Stimulated activated CD4-positive, alpha-beta T cell treated with anti-CD3 and anti-CD28 coated beads, Interleukin-2, amount 100 ng/mL, for 48 hours (primary cell): ENCODE data around the gene BMP8A.

Experiments used
- DNase-seq, 2 donors: peaks; one replicate each; pipeline ENCODE4 v3.0.0-alpha.2; 2020

Gene BMP8A

DNA sequence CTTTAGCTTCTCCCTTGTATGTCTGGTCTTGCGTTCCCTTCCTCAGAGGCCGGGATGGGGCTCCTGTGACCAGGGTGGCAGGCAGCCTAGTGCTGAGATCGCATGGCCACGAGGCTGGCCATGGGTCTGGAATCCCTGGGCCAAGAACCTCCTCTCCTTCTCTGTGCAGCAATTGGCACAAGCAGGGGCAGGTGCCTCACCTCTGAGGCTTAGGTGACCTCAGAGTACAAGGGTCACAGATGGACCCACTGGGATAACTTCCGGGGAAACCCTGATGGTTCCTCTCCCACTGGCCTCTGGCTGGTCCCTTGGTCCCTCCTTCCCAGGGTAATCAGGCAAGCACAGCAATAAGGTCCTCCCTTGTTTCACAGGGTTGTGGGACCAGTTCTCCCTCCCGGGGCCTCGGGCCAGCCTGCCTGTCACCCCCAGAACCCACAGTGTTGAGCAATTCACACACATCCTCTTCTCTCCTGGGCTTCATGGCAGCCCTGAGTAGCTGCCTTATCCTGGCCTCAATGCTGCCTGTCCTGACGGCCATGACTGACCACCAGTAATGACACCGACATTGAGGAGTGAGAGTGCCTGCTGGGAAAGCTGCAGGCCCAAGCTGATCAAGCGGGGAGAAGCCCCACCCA, 38.6 kb downstream of the BMP8A start:
- DNase-seq = no peak

DNA sequence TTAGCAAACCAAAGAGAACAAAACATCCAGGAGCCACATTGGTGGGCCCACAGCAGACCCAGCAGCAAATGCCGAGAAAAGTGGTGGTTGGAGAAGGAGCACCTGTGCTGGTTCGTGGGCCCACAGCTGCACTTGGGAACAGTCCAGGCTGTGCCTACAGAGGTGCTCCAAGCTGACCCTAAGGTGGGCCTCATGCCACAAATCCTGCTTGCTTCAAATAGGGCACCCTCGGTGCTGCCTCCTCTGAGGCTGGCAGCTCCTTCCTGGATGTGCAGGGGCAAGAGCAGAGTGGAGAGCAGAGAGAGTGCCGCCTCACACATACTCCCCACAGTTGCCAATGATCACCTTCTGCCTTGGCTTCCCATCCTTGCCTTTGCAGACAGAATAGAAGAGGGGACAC, 40.1 kb downstream of the BMP8A start:
- DNase-seq = no peak

DNA sequence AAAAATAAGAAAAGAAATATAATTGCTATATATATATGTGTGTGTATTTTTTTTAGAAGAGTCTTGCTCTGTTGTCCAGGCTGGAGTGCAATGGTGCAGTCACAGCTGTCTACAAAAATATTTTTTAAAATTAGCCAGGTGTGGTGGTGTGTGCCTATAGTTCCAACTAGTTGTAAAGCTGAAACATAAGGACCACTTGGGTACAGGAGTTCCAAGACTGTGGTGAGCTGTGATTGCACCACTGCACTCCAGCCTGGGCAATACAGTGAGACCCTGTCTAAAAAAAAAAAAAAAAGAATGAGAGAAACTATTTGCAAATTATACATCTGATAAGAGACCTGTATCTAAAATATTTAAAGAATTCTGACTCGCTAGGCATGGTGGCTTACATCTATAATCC, 42.0 kb downstream of the BMP8A start:
- no peak for DNase-seq

DNA sequence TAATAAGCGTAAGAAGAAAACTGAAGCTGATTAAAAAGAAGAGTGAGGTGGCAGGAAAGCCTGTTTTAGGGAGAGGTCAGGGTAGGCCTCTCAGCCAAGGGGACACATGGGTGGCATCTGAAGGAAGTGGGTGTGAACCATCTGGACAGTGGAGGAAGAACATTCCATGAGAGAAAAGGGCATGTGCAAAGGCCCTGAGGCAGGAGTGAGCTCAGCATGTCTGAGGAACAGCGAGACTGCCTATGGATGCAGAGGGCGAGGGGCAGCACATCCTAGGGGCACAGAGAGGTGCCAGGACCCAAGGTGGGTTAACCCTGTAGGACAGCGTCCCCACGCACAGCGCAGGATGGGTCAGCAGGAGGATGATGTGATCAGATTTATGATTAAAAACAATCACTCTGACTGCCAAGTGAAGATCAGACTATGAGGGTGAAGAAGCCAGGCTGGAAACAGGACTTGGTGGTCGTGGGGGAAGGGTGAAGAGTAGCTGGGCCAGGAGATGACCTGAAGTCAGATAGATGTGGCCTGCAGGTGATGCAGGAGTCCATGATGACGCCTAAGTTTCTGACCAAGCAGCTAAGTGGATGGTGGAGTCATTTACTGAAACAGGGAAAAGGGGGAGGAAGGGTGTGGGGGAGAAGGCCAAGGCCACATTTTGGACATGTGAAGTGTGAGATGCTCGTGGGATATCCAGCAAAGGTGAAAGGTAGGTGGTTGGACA, 47.3 kb downstream of the BMP8A start:
- no peak for DNase-seq

DNA sequence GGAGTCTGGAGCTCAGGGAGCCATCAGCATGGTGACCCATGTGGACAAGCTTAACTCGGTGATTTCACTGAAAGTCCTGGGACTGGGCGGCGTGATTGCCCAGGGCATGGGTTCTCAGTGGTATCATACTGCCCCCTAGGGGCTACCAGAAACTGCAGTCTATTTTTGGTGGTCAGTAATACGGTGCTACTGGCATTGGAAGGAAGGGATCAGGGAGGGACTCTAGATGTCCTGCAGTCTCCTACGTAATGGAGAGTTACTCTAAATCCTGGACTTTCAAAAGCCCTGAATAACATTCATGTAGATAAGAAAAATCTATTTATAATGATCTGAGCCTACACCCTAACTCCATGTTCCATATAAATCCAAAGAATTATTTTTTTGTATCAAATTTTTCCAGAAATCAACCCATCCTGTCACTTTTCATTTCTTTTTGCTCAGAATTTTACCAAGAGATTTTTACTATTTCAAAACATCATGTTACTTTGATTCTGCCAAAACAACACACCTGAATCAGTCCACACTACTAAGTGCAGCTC, 47.9 kb downstream of the BMP8A start:
- peak; percentile 26 to 29 for DNase-seq

DNA sequence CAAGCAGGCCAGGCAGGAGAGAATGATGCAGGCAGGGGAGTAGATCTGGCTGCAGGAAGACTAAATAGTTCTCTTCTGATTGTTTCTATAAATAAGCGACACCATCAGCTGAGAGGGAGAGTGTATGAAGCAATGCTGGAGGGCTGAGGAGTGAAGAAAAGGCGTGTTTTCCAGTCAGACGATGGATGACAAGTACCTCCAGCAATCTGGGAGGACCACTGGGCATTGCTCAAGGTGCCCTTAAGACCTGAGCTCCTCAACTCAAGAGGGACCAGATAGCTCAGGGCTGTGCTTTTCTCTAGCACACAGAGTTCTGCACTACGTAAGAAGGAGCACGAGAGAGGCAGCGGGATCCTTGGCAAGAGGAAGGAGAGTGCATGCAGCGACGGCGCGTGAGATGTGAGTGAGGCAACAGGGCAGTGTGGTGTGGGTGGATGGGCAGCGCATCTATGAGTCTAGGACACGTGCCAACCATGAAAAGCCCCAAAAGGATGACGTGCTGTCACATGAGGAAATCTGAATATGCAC, 49.1 kb downstream of the BMP8A start:
- no peak for DNase-seq

DNA sequence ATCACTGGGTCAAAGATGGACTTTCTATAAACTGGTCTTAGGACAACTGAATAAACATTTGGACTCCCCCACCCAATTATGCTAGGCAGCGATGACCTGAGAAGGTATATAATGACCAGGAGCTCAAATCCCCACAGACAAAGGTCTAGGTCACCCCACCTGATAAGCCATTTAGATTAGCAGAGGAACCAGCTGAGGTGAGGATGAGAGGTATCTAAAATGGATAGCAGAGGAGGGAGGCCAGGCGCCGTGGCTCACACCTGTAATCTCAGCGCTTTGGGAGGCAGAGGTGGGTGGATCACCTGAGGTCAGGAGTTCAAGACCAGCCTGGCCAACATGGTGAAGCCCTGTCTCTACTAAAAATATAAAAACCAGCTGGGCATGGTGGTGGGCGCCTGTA, 51.5 kb downstream of the BMP8A start:
- no peak for DNase-seq

DNA sequence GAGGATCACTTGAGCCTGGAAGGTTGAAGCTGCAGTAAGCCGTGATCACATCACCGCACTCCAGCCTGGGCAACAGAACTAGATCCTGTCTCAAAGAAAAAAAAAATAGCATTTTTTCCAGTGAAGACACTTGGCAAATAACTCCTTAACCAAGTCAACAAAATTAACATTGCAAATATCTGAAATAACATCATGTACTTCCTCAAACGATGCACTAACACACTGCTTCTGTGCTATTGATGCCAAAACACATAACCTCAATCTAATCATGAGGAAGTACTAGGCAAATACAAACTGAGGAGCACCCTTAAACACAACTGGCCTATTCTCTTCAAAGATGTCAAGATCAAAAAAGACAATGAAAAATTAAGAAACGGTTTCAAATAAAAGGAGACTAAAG, 52.9 kb downstream of the BMP8A start:
- DNase-seq = no peak

DNA sequence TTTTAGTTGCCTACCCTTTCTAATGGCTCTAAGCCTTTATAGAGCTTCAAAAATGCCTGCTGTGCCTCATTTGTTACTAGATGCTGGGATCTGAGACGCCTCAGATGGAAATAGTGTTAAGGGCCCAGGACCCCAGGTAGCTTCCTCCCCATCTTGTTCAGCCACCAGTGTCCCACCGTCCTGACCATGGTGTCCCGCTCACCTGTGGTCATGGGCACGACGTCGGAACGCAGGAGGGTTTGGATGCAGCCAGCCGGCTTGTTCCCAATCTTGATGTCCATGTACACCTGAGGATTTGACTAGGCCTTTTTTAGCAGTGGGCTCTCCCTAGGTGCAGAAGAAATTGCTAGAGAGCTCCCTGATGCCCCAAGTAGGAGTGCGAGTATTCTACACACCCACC, 54.1 kb downstream of the BMP8A start:
- no peak for DNase-seq

DNA sequence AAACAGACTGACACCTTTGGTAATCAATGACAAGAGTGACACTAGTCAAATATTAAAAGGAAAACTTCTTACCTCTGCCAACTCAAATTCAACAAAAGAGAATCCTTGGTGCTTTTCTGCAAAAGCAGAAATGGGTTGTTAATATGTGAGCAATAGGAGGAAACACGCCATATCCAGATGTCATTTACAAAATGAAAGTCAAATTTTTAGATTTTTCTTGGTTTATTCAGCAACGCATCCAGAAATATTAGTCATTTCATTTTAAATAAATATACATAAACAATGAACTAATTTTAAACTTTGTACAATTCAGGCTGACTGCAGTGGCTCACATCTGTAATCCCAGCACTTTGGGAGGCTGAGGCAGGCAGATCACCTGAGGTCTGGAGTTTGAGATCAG, 62.8 kb downstream of the BMP8A start:
- no peak for DNase-seq

DNA sequence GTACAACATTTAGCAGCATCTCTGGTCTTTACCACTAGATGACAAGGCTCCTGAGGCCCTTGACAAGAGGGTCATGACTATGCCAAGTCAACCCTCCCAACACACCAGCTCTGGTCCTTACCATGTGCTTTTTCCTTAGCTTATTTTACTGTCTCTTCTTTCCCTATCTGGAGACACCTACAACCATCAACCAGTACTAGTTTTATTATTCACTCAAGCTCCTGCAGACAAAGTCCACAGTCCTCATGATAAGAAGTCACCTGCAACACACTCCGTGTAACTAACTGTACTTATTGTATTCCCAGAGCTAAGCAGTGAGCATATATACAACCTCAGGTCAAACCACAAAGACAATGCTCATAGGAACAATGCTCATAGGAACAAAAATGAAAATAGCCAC, 69.8 kb downstream of the BMP8A start:
- DNase-seq = no peak

DNA sequence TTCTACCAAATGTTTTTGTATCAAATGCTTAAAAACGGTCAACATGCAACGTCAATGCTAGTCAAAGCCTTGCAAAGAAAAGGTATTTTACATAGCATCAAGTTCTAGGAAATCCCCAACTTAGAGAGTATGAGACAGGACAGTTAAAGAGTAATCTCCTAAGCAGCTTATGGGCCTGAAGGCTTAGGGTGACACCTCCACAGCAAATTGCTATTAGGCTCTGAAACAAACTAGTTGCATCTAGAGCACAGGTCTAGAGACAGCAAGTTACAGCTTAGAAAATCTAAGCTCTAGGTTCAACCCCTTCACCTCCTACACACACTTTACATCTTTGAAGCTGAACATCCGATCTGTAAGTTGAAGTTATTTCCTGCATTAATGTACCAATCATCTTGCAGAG, 71.5 kb downstream of the BMP8A start:
- no peak for DNase-seq

DNA sequence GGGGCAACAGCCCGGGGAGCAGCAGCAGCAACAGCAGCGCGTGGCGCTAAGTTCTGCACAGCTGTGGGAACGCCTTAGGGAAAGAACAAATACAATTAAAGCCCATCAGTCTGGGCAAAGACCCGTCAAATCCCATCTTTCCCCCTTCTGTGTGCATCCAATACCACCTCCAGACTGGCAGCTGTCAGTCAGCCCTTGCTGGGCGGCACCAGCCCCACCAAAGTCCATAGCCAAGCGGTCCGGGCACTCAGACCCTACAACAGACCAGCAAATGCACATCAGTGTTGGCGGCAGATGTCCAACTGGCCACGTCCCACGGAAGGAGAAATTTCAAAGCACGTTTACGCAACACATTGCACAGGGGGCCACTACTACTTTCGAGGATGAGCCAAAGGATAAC, 72.2 kb downstream of the BMP8A start:
- no peak for DNase-seq

DNA sequence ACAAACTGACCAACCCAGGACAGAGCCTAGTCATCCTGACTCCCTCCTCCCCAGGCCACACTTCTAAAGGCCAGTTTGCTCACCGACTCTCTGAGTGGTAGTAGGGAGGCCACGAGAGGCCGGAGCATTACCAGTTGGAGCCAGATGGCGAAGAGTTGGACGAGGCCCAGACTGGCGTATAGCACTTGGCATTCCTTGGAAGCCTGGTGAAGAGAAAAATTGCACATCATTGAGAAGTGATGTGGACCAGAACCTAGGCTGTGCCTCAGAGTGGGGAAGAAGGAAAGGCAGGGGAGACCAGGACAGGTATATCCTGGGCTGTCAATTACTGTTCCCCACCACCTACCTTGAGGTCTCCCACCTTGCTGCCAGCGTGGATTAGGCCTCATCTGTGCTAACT, 72.9 kb downstream of the BMP8A start:
- DNase-seq = no peak

DNA sequence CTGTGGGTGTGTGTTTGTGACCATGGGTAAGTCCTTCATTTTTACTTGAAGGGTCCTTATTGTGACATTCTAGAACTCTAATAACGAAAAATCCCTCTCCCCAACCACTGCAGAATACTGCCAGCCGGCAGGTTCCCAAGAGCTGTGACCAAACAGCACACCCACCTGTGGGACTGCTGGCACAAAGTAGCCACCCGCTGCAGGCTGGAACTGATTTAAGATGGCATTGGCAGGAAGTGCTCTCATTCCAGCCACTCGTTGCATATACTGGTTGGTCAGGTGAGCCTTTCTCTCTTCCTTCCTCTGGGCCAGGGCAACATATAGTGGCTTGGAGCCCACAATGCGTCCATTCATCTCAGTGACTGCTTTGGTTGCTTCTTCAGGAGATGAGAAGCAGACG, 73.5 kb downstream of the BMP8A start:
- DNase-seq = no peak

DNA sequence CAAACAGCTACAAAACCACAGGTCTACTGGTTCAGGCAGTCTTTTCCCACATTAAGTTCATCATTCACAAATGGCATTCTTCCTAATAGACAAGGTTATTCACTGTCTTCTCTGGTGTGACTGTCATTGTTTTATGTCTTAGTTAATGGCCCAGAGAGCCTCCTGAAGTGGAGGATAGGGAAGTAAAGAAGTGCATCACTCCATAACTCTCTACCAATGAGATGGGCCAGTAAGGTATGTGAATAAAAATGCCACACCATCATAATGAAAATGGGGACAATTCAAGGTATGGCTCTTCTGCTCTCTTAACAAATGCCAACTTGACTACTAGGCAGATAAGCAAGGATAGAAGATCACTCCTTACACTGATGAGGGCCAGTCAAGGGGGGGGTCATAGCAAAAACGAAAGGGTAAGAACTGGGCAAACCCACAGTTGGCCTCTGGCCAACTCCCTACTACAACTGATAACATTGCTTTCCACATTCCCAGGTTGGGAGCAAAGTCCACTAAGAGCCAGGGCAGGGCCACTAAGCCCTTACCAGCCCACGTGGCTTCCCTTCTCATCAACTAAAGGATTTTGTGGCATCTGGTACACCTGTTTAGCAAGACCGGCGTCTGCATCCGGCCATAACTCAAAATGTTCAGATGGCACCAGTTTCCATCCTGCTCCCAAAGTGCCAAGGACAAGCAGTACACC, 75.2 kb downstream of the BMP8A start:
- DNase-seq = no peak

DNA sequence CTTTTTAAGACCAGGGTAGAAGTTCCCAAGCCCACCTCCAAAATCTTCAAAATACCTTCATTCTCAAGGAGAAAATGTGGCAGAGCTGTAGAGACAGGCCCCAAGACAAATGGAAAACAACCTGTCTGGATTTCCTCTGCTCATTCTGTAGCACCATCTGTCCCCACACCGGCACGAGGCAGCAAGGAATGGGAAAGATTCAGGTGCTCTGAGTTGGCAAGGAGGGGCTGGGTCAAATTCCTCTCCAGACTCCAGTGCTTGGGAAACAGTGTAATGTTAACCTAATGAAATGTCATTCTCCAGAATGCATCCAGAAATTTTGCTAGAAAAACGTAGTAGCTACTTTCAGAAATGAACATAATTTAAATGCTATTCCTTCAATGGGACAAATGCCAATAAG, 75.9 kb downstream of the BMP8A start:
- no peak for DNase-seq

DNA sequence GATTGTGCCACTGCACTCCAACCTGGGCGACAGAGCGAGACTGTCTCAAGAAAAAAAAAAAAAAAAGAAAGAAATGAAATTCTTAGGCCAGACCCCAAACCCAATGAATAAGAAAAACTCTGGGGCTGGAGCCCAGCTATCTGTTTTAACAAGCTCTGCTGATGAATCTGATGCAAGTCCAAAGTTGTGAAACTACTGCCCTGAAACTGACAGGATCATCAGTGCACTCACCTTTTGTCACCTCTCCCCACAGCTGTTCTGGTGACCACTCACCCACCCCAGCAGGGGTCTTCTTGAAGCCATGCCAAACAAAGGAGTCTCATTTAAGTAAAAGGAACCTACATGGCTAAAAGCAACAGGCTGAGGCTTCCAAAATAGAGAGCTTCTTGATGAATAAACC, 76.8 kb downstream of the BMP8A start:
- no peak for DNase-seq

DNA sequence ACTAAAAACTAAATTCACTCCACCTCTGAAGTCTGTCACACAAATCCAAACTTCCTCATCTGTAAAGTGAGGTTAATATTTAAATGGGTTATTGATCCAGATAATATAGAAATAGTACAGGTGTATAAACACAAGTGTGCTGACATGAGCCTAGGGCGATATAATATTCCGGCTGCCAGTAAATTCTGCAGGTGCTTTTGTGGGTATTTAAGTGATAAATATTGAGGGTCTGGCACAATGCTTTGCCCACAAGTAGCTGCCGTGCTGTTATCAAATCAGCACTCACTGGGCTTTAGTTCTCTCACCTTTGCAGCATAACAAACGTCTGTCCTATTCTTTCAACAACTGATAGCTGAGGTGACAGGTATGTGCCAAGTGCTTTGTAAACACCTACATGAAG, 77.6 kb downstream of the BMP8A start:
- DNase-seq = no peak

DNA sequence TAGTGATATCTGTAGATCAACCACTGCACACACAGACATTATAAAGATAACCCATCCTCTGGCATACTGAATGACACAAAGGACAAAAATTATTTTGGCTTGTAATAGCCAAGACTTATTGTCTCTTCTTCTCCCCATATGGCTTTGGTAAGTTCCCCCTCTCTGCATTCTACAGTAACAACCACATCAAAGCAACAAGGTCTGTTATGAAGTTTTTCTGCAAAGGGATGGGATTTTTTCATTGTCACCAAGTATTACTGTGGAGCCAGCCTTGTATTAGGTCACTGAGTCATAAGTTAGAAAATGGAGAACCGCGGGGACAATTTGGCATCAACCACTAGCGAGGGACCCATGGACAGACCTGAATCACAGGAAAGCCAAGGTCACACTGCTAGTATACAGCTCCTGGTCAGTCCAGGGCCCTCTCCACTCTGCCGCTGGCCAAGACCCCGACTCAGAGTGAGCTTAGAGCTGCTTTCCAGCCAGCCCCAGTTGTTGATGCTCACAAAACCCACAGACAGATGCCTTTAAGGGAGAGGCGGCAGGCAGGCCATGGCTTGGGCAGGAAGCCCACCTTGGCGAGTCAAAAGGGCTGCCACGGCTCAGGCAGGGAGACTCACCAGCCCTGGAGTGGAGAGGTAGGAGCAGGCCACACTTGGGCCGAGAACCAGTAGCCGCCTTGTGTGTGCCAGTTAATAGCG, 79.2 kb downstream of the BMP8A start:
- DNase-seq = no peak

DNA sequence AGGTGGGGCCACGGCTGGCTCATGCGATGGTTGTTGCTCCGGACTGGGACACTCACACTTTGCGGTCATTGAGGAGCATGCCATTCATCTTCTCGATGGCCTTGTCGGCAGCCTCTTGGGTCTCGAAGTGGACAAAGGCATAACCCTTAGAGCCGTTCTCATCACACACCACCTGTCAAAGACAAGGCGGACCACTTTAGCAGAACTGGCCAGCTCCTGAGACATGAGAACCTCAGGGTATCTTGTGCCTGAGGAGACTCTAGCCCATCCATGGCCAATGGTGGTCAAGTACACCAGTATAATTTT, 79.7 kb downstream of the BMP8A start:
- no peak for DNase-seq

DNA sequence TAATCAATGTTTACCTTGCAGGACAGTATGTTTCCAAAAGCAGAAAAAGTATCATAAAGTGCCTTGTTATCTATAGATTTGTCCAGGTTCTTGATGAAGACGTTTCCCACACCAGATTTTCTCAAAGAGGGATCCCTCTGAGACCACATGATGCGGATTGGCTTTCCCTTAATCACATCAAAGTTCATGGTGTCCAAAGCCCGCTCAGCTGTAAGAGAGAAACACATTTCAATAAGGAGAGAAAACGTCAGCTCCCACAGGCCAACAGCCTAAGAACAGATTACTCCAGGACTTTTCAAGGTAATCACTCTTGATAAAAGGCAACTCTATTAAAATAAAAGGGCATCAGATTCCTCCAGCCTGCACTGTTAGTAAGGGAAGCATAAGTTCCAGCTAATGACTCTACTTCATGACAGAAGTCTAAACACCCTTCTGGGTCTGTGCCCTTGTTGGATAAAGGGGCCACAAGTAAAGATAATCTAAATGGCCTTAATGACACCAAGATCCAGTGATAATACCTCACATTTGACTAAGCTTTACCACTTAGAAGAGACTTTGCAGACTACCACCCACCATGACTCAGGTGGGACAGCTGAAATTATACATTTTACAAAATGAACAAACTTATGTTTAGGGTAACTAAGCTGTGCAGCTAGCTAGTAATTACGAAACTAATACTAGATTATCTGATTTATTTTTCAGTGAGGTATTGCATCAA, 81.1 kb downstream of the BMP8A start:
- DNase-seq = no peak

DNA sequence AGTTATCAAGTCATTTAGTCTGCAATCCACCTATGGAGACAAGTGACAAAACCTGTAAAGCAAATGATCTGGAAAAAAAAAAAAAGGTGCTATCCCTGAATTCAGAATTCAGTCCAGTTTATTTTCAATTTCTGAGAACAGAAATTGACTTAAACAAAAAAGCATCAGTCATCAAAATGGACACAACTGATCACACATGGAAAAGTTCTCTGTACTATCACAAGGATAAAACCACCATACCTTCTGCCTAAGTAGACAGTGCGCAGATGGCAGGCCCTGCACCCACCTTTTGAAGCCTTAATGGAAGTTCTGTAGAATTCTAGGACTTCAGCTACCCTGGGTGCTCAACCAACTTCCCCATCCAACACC, 81.6 kb downstream of the BMP8A start:
- DNase-seq = no peak
